Measurements from ENCODE around the gene RTN4RL2. TPM values are rescaled to one million over a fixed set of nuclear protein-coding genes. Genes with fewer than 3 reads are reported as not detected.

Gene RTN4RL2
- total RNA-seq, 4 donors from 2014 or later = 11.2 to 27.6 (median 17.1) TPM

- peaks cover 20 to 33% of the 10 kb centered on the region in 2 donors for H3K4me1 ChIP-seq
- 75 to 92% methylated on average over 2 of the region's 2 CpGs for WGBS, 2 donors
- intact Hi-C loops (cut with DNase I) = loop anchor here (10.0 kb wide), 1 partner anchor 71 kb away; no protein-coding TSS in a partner anchor
- H3K4me3 ChIP-seq (replicated peaks in 1 of 3) = no peak overlapping the region
- DNase-seq = no peak
- H3K27ac ChIP-seq = no peak overlapping the region
- H3K27me3 ChIP-seq = no peaks in the 10 kb centered on the region
- no peaks in the 10 kb centered on the region for H3K9me3 ChIP-seq
- H3K36me3 ChIP-seq = no peaks in the 10 kb centered on the region
- TF ChIP-seq POLR2A (IDR thresholded peaks at IDR 0.05) (no peak), CTCF (IDR thresholded peaks at IDR 0.05) (no peak)
Measured at GRCh38 chr11:57453543-57454177, 6.7 kb upstream of the RTN4RL2 start.

GRCh38 chr11:57456960-57457642 is 3.2 kb upstream of the RTN4RL2 start:
- H3K27ac ChIP-seq = peak overlapping the region in 1 of 3 donors; percentile 53
- H3K9me3 ChIP-seq = no peaks in the 10 kb centered on the region
- TF ChIP-seq POLR2A (IDR thresholded peaks at IDR 0.05) (peak in 1 of 2 donors; percentile 38), CTCF (IDR thresholded peaks at IDR 0.05) (peak; percentile 90 to 100 (median 97))
- H3K27me3 ChIP-seq = no peaks in the 10 kb centered on the region
- no peaks in the 10 kb centered on the region for H3K36me3 ChIP-seq
- no peak overlapping the region for H3K4me3 ChIP-seq (replicated peaks in 1 of 3)
- peak; percentile 92 to 93 for DNase-seq
- H3K4me1 ChIP-seq = peaks cover 41 to 59% of the 10 kb centered on the region in 2 donors
- WGBS, 2 donors = 19 to 20% methylated on average over 12 to 19 of the region's 19 CpGs
- intact Hi-C loops (cut with DNase I) = loop anchor here (10.0 kb wide), 1 partner anchor 68 kb away; no protein-coding TSS in a partner anchor

GRCh38 chr11:57457643-57458023 is 2.7 kb upstream of the RTN4RL2 start:
- peaks cover 41 to 59% of the 10 kb centered on the region in 2 donors for H3K4me1 ChIP-seq
- no peaks in the 10 kb centered on the region for H3K36me3 ChIP-seq
- intact Hi-C loops (cut with DNase I) = loop anchor here (10.0 kb wide), 1 partner anchor 67 kb away; no protein-coding TSS in a partner anchor
- H3K27me3 ChIP-seq = no peaks in the 10 kb centered on the region
- peak overlapping the region in 1 of 3 donors; percentile 53 for H3K27ac ChIP-seq
- H3K4me3 ChIP-seq (replicated peaks in 1 of 3) = no peak overlapping the region
- no peaks in the 10 kb centered on the region for H3K9me3 ChIP-seq
- DNase-seq = no peak
- TF ChIP-seq CTCF (IDR thresholded peaks at IDR 0.05) (no peak), POLR2A (IDR thresholded peaks at IDR 0.05) (no peak)
- WGBS, 2 donors = 23 to 24% methylated on average over 7 of the region's 7 CpGs

GRCh38 chr11:57458060-57458409 is 2.3 kb upstream of the RTN4RL2 start:
- Histone ChIP-seq H3K4me3 (replicated peaks in 1 of 3) (peak overlapping the region; percentile 4 to 91 (median 7)), H3K27me3 (no peaks in the 10 kb centered on the region), H3K27ac (peak overlapping the region in 2 of 3 donors; percentile 16 to 53), H3K9me3 (no peaks in the 10 kb centered on the region), H3K36me3 (no peaks in the 10 kb centered on the region), H3K4me1 (peaks cover 41 to 59% of the 10 kb centered on the region in 2 donors)
- DNase-seq = peak; percentile 45
- intact Hi-C loops (cut with DNase I) = loop anchor here (10.0 kb wide), 1 partner anchor 67 kb away; no protein-coding TSS in a partner anchor
- WGBS, 2 donors = 0 to 9% methylated on average over 2 to 11 of the region's 16 CpGs
- TF ChIP-seq POLR2A (IDR thresholded peaks at IDR 0.05) (no peak), CTCF (IDR thresholded peaks at IDR 0.05) (no peak)
